ENCODE measurements around the gene DMD. TPM values are rescaled to one million over a fixed set of nuclear protein-coding genes. Genes with fewer than 3 reads are reported as not detected.

The DMD gene
- total RNA-seq, 1 donor from 2014 or later = 22.2 TPM

DNA sequence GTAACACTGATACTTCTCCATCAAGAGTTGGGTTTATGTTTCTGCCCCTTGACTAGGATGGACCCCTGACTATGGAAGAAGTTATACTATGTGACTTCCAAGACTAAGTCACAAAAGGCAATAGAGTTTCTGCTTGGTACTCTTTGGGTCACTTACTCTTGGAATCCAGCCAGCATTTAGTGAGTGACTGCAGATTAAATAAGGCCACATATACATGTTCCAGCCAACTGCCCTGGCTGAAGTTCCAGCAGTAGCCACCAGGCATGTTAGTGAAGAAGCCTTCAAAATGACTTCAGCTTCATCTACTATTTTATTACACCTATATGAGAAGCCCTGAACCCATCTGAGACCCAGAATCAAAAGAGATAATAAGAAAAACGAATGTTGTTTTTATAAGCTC lies 524.0 kb downstream of the DMD start:
- no peak overlapping the region for H3K27ac Mint-ChIP-seq (ENCODE audit: unreplicated experiment)
- no peaks in the 10 kb centered on the region for H3K4me1 Mint-ChIP-seq (ENCODE audit: low read depth, unreplicated experiment)
- Histone ChIP-seq H3K9me3 (ENCODE audit: insufficient read depth, low read depth, low read length) (no peaks in the 10 kb centered on the region), H3K9ac (ENCODE audit: low read length) (no peak overlapping the region), H3K4me2 (ENCODE audit: low read length) (no peak overlapping the region), H3K27me3 (ENCODE audit: insufficient read depth, low read length) (no peaks in the 10 kb centered on the region), H3K27ac (ENCODE audit: low read depth, low read length) (no peak overlapping the region), H3K36me3 (ENCODE audit: insufficient read depth, low read length) (no peaks in the 10 kb centered on the region), H4K20me1 (ENCODE audit: insufficient read depth, low read length) (no peaks in the 10 kb centered on the region), H2AFZ (ENCODE audit: low read depth, low read length) (no peak overlapping the region), H3K4me1 (ENCODE audit: insufficient read depth, low read length) (no peaks in the 10 kb centered on the region), H3K4me3 (ENCODE audit: insufficient read depth, low read depth, low read length) (no peak overlapping the region), H3K79me2 (ENCODE audit: insufficient read depth, low read length) (no peaks in the 10 kb centered on the region)
- no peaks in the 10 kb centered on the region for H3K36me3 Mint-ChIP-seq (ENCODE audit: low read depth, unreplicated experiment)
- no peak for TF ChIP-seq EZH2 (IDR thresholded peaks at IDR 0.05; ENCODE audit: insufficient read depth, low read length)
- TF ChIP-seq, protein P1, sequence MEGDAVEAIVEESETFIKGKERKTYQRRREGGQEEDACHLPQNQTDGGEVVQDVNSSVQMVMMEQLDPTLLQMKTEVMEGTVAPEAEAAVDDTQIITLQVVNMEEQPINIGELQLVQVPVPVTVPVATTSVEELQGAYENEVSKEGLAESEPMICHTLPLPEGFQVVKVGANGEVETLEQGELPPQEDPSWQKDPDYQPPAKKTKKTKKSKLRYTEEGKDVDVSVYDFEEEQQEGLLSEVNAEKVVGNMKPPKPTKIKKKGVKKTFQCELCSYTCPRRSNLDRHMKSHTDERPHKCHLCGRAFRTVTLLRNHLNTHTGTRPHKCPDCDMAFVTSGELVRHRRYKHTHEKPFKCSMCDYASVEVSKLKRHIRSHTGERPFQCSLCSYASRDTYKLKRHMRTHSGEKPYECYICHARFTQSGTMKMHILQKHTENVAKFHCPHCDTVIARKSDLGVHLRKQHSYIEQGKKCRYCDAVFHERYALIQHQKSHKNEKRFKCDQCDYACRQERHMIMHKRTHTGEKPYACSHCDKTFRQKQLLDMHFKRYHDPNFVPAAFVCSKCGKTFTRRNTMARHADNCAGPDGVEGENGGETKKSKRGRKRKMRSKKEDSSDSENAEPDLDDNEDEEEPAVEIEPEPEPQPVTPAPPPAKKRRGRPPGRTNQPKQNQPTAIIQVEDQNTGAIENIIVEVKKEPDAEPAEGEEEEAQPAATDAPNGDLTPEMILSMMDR (IDR thresholded peaks at IDR 0.05; ENCODE audit: insufficient read depth, low read depth, low read length) = no peak
- no peaks in the 10 kb centered on the region for H3K9me3 Mint-ChIP-seq (ENCODE audit: unreplicated experiment)
- no peak overlapping the region for H3K4me3 Mint-ChIP-seq (ENCODE audit: unreplicated experiment)
- H3K27me3 Mint-ChIP-seq (ENCODE audit: low read depth, unreplicated experiment) = no peaks in the 10 kb centered on the region
- DNase-seq (ENCODE audit: low read depth) (no peak), FAIRE-seq (no peak)

DNA sequence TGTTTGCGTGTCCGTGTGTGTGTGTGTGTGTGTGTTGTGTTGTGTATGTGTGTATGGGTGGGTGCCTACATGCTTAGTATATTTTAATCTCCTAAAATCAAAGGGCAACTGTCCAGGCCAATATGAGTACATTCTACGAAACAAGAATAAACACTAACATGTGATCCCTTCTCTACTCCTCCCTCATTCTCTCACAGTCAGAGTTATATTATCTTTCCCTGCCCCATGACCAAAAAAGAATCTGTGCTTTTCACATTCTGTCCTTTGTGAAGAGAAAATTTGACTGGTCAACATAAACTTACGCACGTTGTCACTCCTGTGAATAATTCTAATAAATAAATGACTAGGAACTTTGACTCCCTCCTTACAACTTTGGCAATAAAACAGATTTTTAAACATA lies 532.9 kb downstream of the DMD start:
- Histone ChIP-seq H3K4me3 (ENCODE audit: insufficient read depth, low read depth, low read length) (no peak overlapping the region), H2AFZ (ENCODE audit: low read depth, low read length) (no peak overlapping the region), H3K4me2 (ENCODE audit: low read length) (no peak overlapping the region), H3K27ac (ENCODE audit: low read depth, low read length) (no peak overlapping the region), H3K9ac (ENCODE audit: low read length) (no peak overlapping the region), H3K79me2 (ENCODE audit: insufficient read depth, low read length) (no peaks in the 10 kb centered on the region), H3K36me3 (ENCODE audit: insufficient read depth, low read length) (no peaks in the 10 kb centered on the region), H3K4me1 (ENCODE audit: insufficient read depth, low read length) (no peaks in the 10 kb centered on the region), H4K20me1 (ENCODE audit: insufficient read depth, low read length) (no peaks in the 10 kb centered on the region), H3K9me3 (ENCODE audit: insufficient read depth, low read depth, low read length) (no peaks in the 10 kb centered on the region), H3K27me3 (ENCODE audit: insufficient read depth, low read length) (no peaks in the 10 kb centered on the region)
- Mint-ChIP-seq H3K36me3 (ENCODE audit: low read depth, unreplicated experiment) (no peaks in the 10 kb centered on the region), H3K4me3 (ENCODE audit: unreplicated experiment) (no peak overlapping the region), H3K4me1 (ENCODE audit: low read depth, unreplicated experiment) (no peaks in the 10 kb centered on the region), H3K27me3 (ENCODE audit: low read depth, unreplicated experiment) (no peaks in the 10 kb centered on the region), H3K9me3 (ENCODE audit: unreplicated experiment) (peaks cover 3% of the 10 kb centered on the region), H3K27ac (ENCODE audit: unreplicated experiment) (no peak overlapping the region)
- no peak for DNase-seq (ENCODE audit: low read depth)
- no peak for FAIRE-seq
- TF ChIP-seq EZH2 (IDR thresholded peaks at IDR 0.05; ENCODE audit: insufficient read depth, low read length) = no peak
- TF ChIP-seq, protein P1 (IDR thresholded peaks at IDR 0.05; ENCODE audit: insufficient read depth, low read depth, low read length) = no peak

DNA sequence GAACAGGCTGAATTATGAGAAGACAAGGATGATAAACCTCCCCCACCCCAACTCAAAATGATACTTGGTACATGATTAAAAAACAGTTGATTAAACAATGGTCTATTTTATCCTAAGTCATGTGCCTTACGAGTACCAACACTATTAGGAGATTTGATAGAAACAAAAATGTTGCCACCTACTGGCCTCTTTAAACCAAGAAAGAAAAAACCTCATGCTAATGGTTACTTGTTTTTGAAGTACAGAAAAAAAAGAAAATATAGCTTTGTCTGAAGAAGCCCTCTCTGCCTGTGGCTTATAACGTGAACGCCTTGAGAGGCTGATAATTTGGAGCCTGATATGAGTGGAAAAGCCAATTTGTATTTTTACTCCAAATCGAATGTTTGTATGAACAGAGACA lies 538.2 kb downstream of the DMD start:
- TF ChIP-seq EZH2 (IDR thresholded peaks at IDR 0.05; ENCODE audit: insufficient read depth, low read length) = no peak
- TF ChIP-seq, protein P1 (IDR thresholded peaks at IDR 0.05; ENCODE audit: insufficient read depth, low read depth, low read length) = no peak
- Histone ChIP-seq H3K27ac (ENCODE audit: low read depth, low read length) (no peak overlapping the region), H3K4me2 (ENCODE audit: low read length) (no peak overlapping the region), H4K20me1 (ENCODE audit: insufficient read depth, low read length) (no peaks in the 10 kb centered on the region), H3K36me3 (ENCODE audit: insufficient read depth, low read length) (no peaks in the 10 kb centered on the region), H3K27me3 (ENCODE audit: insufficient read depth, low read length) (no peaks in the 10 kb centered on the region), H3K4me1 (ENCODE audit: insufficient read depth, low read length) (no peaks in the 10 kb centered on the region), H3K9ac (ENCODE audit: low read length) (no peak overlapping the region), H3K4me3 (ENCODE audit: insufficient read depth, low read depth, low read length) (no peak overlapping the region), H3K79me2 (ENCODE audit: insufficient read depth, low read length) (no peaks in the 10 kb centered on the region), H3K9me3 (ENCODE audit: insufficient read depth, low read depth, low read length) (no peaks in the 10 kb centered on the region), H2AFZ (ENCODE audit: low read depth, low read length) (no peak overlapping the region)
- Mint-ChIP-seq H3K9me3 (ENCODE audit: unreplicated experiment) (no peaks in the 10 kb centered on the region), H3K4me3 (ENCODE audit: unreplicated experiment) (no peak overlapping the region), H3K27ac (ENCODE audit: unreplicated experiment) (no peak overlapping the region), H3K4me1 (ENCODE audit: low read depth, unreplicated experiment) (no peaks in the 10 kb centered on the region), H3K27me3 (ENCODE audit: low read depth, unreplicated experiment) (no peaks in the 10 kb centered on the region), H3K36me3 (ENCODE audit: low read depth, unreplicated experiment) (no peaks in the 10 kb centered on the region)
- peak; percentile 89 for FAIRE-seq
- no peak for DNase-seq (ENCODE audit: low read depth)

All from astrocyte (in vitro differentiated cells and primary cell).